HCT116 (cell line): ENCODE measurements around the gene GBF1. TPM values are rescaled to one million over a fixed set of nuclear protein-coding genes. Genes with fewer than 3 reads are reported as not detected.

Source experiments
- ATAC-seq: fragments of 200-7000 bp; cut with Tn5 transposase; 2 replicates; pipeline ENCODE4 v1.9.1; 2020; ENCODE audit warnings: mild to moderate bottlenecking, moderate library complexity
- BruUV-seq: library from RNA; stranded (reverse); fragments of 400-500 nt; replicated peaks from 2 replicates; lab custom pipeline; 2021; lab: Mats Ljungman, UMichigan
- CTCF ChIA-PET: fragments of 300-600 bp; sonication (Branson Sonifier 250); formaldehyde crosslinking; loops from one replicate; lab custom pipeline; 2021; ENCODE audit warnings: antibody characterized with exemption; lab: Charles Lee
- POLR2A ChIA-PET: fragments of 300-600, 350-600 bp; sonication (Branson Sonifier 250); formaldehyde crosslinking; loops from one replicate; lab custom pipeline; 2021; ENCODE audit warnings: antibody characterized with exemption; lab: Charles Lee
- RAD21 ChIA-PET, 2 experiments: fragments of 300-600 bp; sonication (Branson Sonifier 250); formaldehyde crosslinking; loops; one replicate each; lab custom pipeline; 2023; ENCODE audit warnings: low total read pairs in 2 of 2; ENCODE audit not compliant: uncharacterized antibody in 2 of 2, unreplicated experiment in 2 of 2, low non-redundant PET in 1 of 2; lab: Charles Lee
- DNase-seq: peaks from one replicate; pipeline ENCODE4 v3.0.0-alpha.2; 2010; ENCODE audit warnings: low read depth, low spot score
- H2AFZ ChIP-seq: fragments of 200-600 bp; shearing (Covaris generic), sonication (generic); 2 replicates; pipeline ENCODE4 v1.6.1; 2017; ENCODE audit warnings: low read depth, mixed run types, mixed read lengths, antibody characterized with exemption, low read length; ENCODE audit not compliant: poor library complexity, severe bottlenecking
- H3K27ac ChIP-seq: 2 replicates; pipeline ENCODE4 v1.5.1; 2012; ENCODE audit warnings: low read depth, low read length
- H3K27me3 ChIP-seq: fragments of 200-600 bp; sonication (generic); 2 replicates; pipeline ENCODE4 v1.6.1; 2016; ENCODE audit warnings: mixed run types, low read length, mixed read lengths; ENCODE audit not compliant: insufficient read depth
- H3K36me3 ChIP-seq, 2 experiments: fragments of 200-500 bp in 1 of 2; fragments of 200-600 bp in 1 of 2; sonication (Bioruptor generic) in 1 of 2; sonication (generic) in 1 of 2; 2 replicates each; pipeline versions ENCODE4 v1.5.1 to v1.6.1; 2014 to 2016; ENCODE audit warnings: low read length in 2 of 2, inconsistent platforms in 1 of 2, mixed read lengths in 1 of 2, mixed run types in 1 of 2; ENCODE audit not compliant: insufficient read depth in 2 of 2, control insufficient read depth in 1 of 2
- H3K4me1 ChIP-seq, 2 experiments: fragments of 200-600 bp in 1 of 2; sonication (generic) in 1 of 2; 2 replicates each; pipeline versions ENCODE4 v1.5.1 to v1.6.1; 2012 to 2017; ENCODE audit warnings: low read length in 2 of 2, inconsistent platforms in 1 of 2, mild to moderate bottlenecking in 1 of 2, mixed read lengths in 1 of 2, mixed run types in 1 of 2, moderate library complexity in 1 of 2; ENCODE audit not compliant: insufficient read depth in 2 of 2, control insufficient read depth in 1 of 2
- H3K4me2 ChIP-seq: fragments of 200-600 bp; sonication (generic); 2 replicates; pipeline ENCODE4 v1.6.1; 2017; ENCODE audit warnings: mixed run types, low read length, mixed read lengths
- H3K4me3 ChIP-seq, 2 experiments: fragments of 200-600 bp in 1 of 2; sonication (generic) in 1 of 2; replicated peaks in 1 of 2; 2 replicates each; pipeline ENCODE4 v1.5.1; 2011 to 2016; ENCODE audit warnings: low read length in 2 of 2, control low read depth in 1 of 2, low read depth in 1 of 2, mild to moderate bottlenecking in 1 of 2, mixed read lengths in 1 of 2, mixed run types in 1 of 2
- H3K79me2 ChIP-seq: fragments of 200-600 bp; sonication (generic); 2 replicates; pipeline ENCODE4 v1.6.1; 2017; ENCODE audit warnings: mild to moderate bottlenecking, mixed run types, low read length, moderate library complexity, mixed read lengths; ENCODE audit not compliant: insufficient read depth
- H3K9ac ChIP-seq: fragments of 200-600 bp; sonication (generic); 2 replicates; pipeline ENCODE4 v1.6.1; 2016; ENCODE audit warnings: low read length, mixed read lengths
- H3K9me2 ChIP-seq: fragments of 200-600 bp; sonication (generic), shearing (Covaris generic); 2 replicates; pipeline ENCODE4 v1.6.1; 2017; ENCODE audit warnings: mixed run types, mild to moderate bottlenecking, moderate library complexity; ENCODE audit not compliant: insufficient read depth
- H3K9me3 ChIP-seq, 2 experiments: fragments of 200-500 bp in 1 of 2; fragments of 200-600 bp in 1 of 2; sonication (Bioruptor generic) in 1 of 2; sonication (generic) in 1 of 2; 2 replicates each; pipeline ENCODE4 v1.6.1; 2014 to 2017; ENCODE audit warnings: low read length in 2 of 2, mixed read lengths in 2 of 2, inconsistent platforms in 1 of 2, low read depth in 1 of 2, mild to moderate bottlenecking in 1 of 2, mixed run types in 1 of 2, moderate library complexity in 1 of 2; ENCODE audit not compliant: control insufficient read depth in 1 of 2, insufficient read depth in 1 of 2
- H4K20me1 ChIP-seq: fragments of 200-600 bp; sonication (generic), shearing (Covaris generic); 2 replicates; pipeline ENCODE4 v1.6.1; 2017; ENCODE audit warnings: mixed run types, mild to moderate bottlenecking, moderate library complexity; ENCODE audit not compliant: insufficient read depth
- CBX3 ChIP-seq: IDR thresholded peaks from 2 replicates; pipeline ENCODE4 v1.6.1; 2012; ENCODE audit warnings: low read depth
- CTCF ChIP-seq, 3 experiments: fragments of 200-600 bp in 1 of 3; sonication (generic) in 1 of 3; IDR thresholded peaks in 2 of 3; conservative IDR thresholded peaks in 1 of 3; 2 replicates each; pipeline ENCODE4 v1.5.1; 2012 to 2017; ENCODE audit warnings: low read depth in 2 of 3, low read length in 2 of 3, antibody characterized with exemption in 1 of 3, borderline replicate concordance in 1 of 3, control low read depth in 1 of 3, mild to moderate bottlenecking in 1 of 3, mixed read lengths in 1 of 3, mixed run types in 1 of 3, moderate library complexity in 1 of 3; ENCODE audit not compliant: insufficient read depth in 1 of 3
- EZH2phosphoT487 ChIP-seq: fragments of 200-600 bp; IDR thresholded peaks from 2 replicates; pipeline ENCODE4 v1.6.1; 2018; ENCODE audit warnings: antibody characterized with exemption, borderline replicate concordance
- FOSL1 ChIP-seq: IDR thresholded peaks from 2 replicates; pipeline ENCODE4 v1.6.1; 2012; ENCODE audit warnings: low read depth
- POLR2A ChIP-seq: IDR thresholded peaks from 2 replicates; pipeline ENCODE4 v1.7.0; 2011; ENCODE audit warnings: borderline replicate concordance; ENCODE audit not compliant: insufficient read depth, insufficient read length; ENCODE audit errors: extremely low read depth
- POLR2AphosphoS5 ChIP-seq: IDR thresholded peaks from 2 replicates; pipeline ENCODE4 v1.6.1; 2011; ENCODE audit warnings: mild to moderate bottlenecking, low read depth, low read length, moderate library complexity
- RAD21 ChIP-seq: IDR thresholded peaks from 2 replicates; pipeline ENCODE4 v1.6.1; 2012; ENCODE audit warnings: low read depth, mild to moderate bottlenecking
- REST ChIP-seq: IDR thresholded peaks from 2 replicates; pipeline ENCODE4 v1.6.1; 2012; ENCODE audit warnings: low read depth
- SIN3A ChIP-seq: IDR thresholded peaks from 2 replicates; pipeline ENCODE4 v1.6.1; 2012; ENCODE audit warnings: low read depth
- TCF7L2 ChIP-seq: IDR thresholded peaks from 2 replicates; pipeline ENCODE4 v1.7.0; 2011; ENCODE audit warnings: borderline replicate concordance, inconsistent platforms; ENCODE audit not compliant: insufficient read depth, insufficient read length; ENCODE audit errors: extremely low read depth
- YY1 ChIP-seq: IDR thresholded peaks from 2 replicates; pipeline ENCODE4 v1.6.1; 2011; ENCODE audit warnings: low read length, low read depth, moderate library complexity, mild to moderate bottlenecking; ENCODE audit not compliant: insufficient replicate concordance; ENCODE audit errors: extremely low read depth
- ZBTB33 ChIP-seq: IDR thresholded peaks from 2 replicates; pipeline ENCODE4 v1.6.1; 2011; ENCODE audit warnings: mild to moderate bottlenecking, low read length, moderate library complexity; ENCODE audit not compliant: insufficient replicate concordance; ENCODE audit errors: extremely low read depth
- intact Hi-C: fragments of 100-400 bp; cut with micrococcal nuclease; formaldehyde crosslinking; loops from 2 replicates; pipeline ENCODE4 v1.10.0; 2022
- total RNA-seq: library from RNA; stranded (reverse); gene quantifications from one replicate; pipeline ENCODE4 v1.2.1, GENCODE V29; 2021; ENCODE audit not compliant: unreplicated experiment

The GBF1 gene
- total RNA-seq, 1 experiment from 2014 or later = 58.9 TPM

DNA sequence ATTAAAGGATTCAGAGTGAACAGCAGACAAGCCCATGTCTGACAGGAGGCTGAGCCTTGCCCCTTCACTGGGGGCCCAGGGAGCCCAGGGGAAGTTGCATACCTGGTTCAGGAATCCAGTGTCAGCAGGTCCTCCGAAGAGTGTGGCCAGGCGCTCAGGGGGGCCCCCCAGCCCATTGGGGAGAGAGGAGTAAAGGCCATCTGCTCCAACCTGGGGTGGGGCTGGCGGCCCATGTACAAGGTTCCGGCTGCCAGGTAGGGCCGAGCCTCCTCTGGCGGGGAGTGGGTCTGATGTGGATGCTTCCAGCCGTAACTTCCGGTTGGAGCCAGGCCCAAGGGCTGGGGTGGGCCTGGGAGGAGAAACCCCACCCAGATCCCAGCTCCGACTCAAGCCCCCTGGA, 171.0 kb downstream of the GBF1 start:
- Histone ChIP-seq H3K4me1 (peaks cover 5 to 19% of the 10 kb centered on the region in 2 experiments; a peak in 2 of 4 replicates), H4K20me1 (no peaks in the 10 kb centered on the region), H3K4me2 (no peak overlapping the region), H3K9ac (no peak overlapping the region), H3K9me2 (no peaks in the 10 kb centered on the region), H3K9me3 (no peaks in the 10 kb centered on the region), H3K27me3 (peaks cover 3% of the 10 kb centered on the region; the same call in 1 of the 2 replicates), H3K4me3 (no peak overlapping the region), H2AFZ (no peak overlapping the region), H3K36me3 (no peaks in the 10 kb centered on the region), H3K79me2 (no peaks in the 10 kb centered on the region), H3K27ac (no peak overlapping the region)
- DNase-seq (no peak), ATAC-seq (no peak)
- intact Hi-C loops = no loop called here
- no TSS peak for BruUV-seq
- TF ChIP-seq TCF7L2 (no peak), EZH2phosphoT487 (no peak)
- ChIA-PET POLR2A (no interaction called here), RAD21 (no interaction called here), CTCF (no interaction called here)

- peaks cover 5 to 19% of the 10 kb centered on the region in 2 experiments; a peak in 2 of 4 replicates for H3K4me1 ChIP-seq
- no TSS peak for BruUV-seq
- intact Hi-C loops = no loop called here
- no peak overlapping the region for H3K27ac ChIP-seq
- H3K9me2 ChIP-seq = no peaks in the 10 kb centered on the region
- no peaks in the 10 kb centered on the region for H3K9me3 ChIP-seq
- no peaks in the 10 kb centered on the region for H4K20me1 ChIP-seq
- H3K79me2 ChIP-seq = peaks cover 3% of the 10 kb centered on the region; the same call in 1 of the 2 replicates
- ChIA-PET RAD21 (no interaction called here), CTCF (no interaction called here), POLR2A (no interaction called here)
- H2AFZ ChIP-seq = no peak overlapping the region
- H3K9ac ChIP-seq = no peak overlapping the region
- no peak for TF ChIP-seq FOSL1
- no peak for TF ChIP-seq SIN3A
- no peak for TF ChIP-seq CTCF (IDR thresholded peaks at IDR 0.05 in 2 of 3, conservative IDR thresholded peaks at IDR 0.05 in 1 of 3; ENCODE audit: borderline replicate concordance in 1 of 3, insufficient read depth in 1 of 3, low read depth in 2 of 3, low read length in 2 of 3)
- TF ChIP-seq POLR2A = no peak
- no peak for TF ChIP-seq POLR2AphosphoS5
- TF ChIP-seq ZBTB33 = no peak
- TF ChIP-seq YY1 = no peak
- no peak for TF ChIP-seq RAD21
- no peak for TF ChIP-seq TCF7L2
- no peak for TF ChIP-seq REST
- TF ChIP-seq CBX3 = no peak
- no peak overlapping the region for H3K4me2 ChIP-seq
- no peaks in the 10 kb centered on the region for H3K36me3 ChIP-seq
- no peak overlapping the region for H3K4me3 ChIP-seq
- DNase-seq (no peak), ATAC-seq (no peak)
- peaks cover 3% of the 10 kb centered on the region; the same call in 1 of the 2 replicates for H3K27me3 ChIP-seq
Observed at GRCh38 chr10:102416695-102417094, 171.4 kb downstream of the GBF1 start.
